ENCODE results near the gene KRTAP25-1. TPM values are rescaled to one million over a fixed set of nuclear protein-coding genes. Genes with fewer than 3 reads are reported as not detected.

KRTAP25-1 gene
- total and polyA plus RNA-seq, 2 of the 4 experiments (the other 2 are of a cell fraction): not detected

GRCh38 chr21:30269803-30270530 is 19.3 kb downstream of the KRTAP25-1 start:
- Histone ChIP-seq H3K4me3 (ENCODE audit: insufficient read depth, low read depth, low read length) (no peak overlapping the region), H3K56ac (ENCODE audit: extremely low read depth, insufficient read depth, low read length) (no peak overlapping the region), H3K9ac (ENCODE audit: low read depth, low read length) (no peak overlapping the region), H4K8ac (ENCODE audit: low read depth in 2 of 2, low read length in 2 of 2) (no peak overlapping the region), H3K4me1 (ENCODE audit: control insufficient read depth, insufficient read depth, low read length) (no peaks in the 10 kb centered on the region), H2AK5ac (ENCODE audit: low read depth, low read length) (no peak overlapping the region), H4K91ac (ENCODE audit: insufficient read depth, low read depth, low read length) (no peak overlapping the region), H3K79me1 (ENCODE audit: low read depth in 1 of 2, low read length in 2 of 2) (no peaks in the 10 kb centered on the region), H4K20me1 (ENCODE audit: insufficient read depth, low read length) (no peaks in the 10 kb centered on the region), H2BK5ac (ENCODE audit: low read depth, low read length, poor library complexity, severe bottlenecking) (no peak overlapping the region), H2BK15ac (ENCODE audit: low read depth, low read length) (no peak overlapping the region), H3K18ac (ENCODE audit: low read depth, low read length) (no peak overlapping the region), H3K23ac (ENCODE audit: low read depth, low read length) (no peak overlapping the region), H2AK9ac (replicated peaks; ENCODE audit: low read depth, low read length, poor library complexity) (no peak overlapping the region), H2AFZ (replicated peaks; ENCODE audit: low read length, poor library complexity) (no peak overlapping the region), H3K9me1 (ENCODE audit: insufficient read depth, low read length) (no peaks in the 10 kb centered on the region), H3K14ac (replicated peaks; ENCODE audit: low read depth, low read length) (no peak overlapping the region), H3K9me3 (ENCODE audit: control insufficient read depth, insufficient read depth, low read length) (peaks cover 14% of the 10 kb centered on the region), H3K4me2 (ENCODE audit: low read depth, low read length) (no peak overlapping the region), H4K5ac (ENCODE audit: low read depth, low read length) (no peak overlapping the region), H2BK20ac (ENCODE audit: low read depth, low read length) (no peak overlapping the region), H3K27ac (ENCODE audit: insufficient read depth, low read length) (no peak overlapping the region), H3K36me3 (ENCODE audit: control insufficient read depth, insufficient read depth, low read length) (no peaks in the 10 kb centered on the region), H3K27me3 (ENCODE audit: control insufficient read depth, insufficient read depth, low read length) (no peaks in the 10 kb centered on the region), H2BK120ac (ENCODE audit: low read depth, low read length) (no peak overlapping the region), H3K4ac (ENCODE audit: low read depth, low read length) (no peak overlapping the region)
- no CpG with 5 or more reads among the region's 3 CpGs for WGBS, 2 experiments (ENCODE audit: extremely low coverage in 2 of 2, insufficient read length in 1 of 2)
- in situ Hi-C loops (cut with MboI; ENCODE audit: low sequenced_read_pairs) (no loop called here), dilution Hi-C loops (cut with HindIII; ENCODE audit: low sequenced_read_pairs, unreplicated experiment) (no loop called here), intact Hi-C loops (cut with micrococcal nuclease) (no loop called here)
- TF ChIP-seq CHD1 (IDR thresholded peaks at IDR 0.05; ENCODE audit: low read depth, low read length) (no peak), BHLHE40 (IDR thresholded peaks at IDR 0.05; ENCODE audit: low read depth, low read length) (no peak), FOS (IDR thresholded peaks at IDR 0.05; ENCODE audit: low read depth, low read length) (no peak), MAZ (IDR thresholded peaks at IDR 0.05; ENCODE audit: borderline replicate concordance, low read depth, low read length) (no peak), RAD21 (IDR thresholded peaks at IDR 0.05; ENCODE audit: low read length) (no peak), MXI1 (IDR thresholded peaks at IDR 0.05; ENCODE audit: borderline replicate concordance, low read depth, low read length) (no peak), USF2 (IDR thresholded peaks at IDR 0.05; ENCODE audit: low read depth, low read length) (no peak), SMC3 (IDR thresholded peaks at IDR 0.05; ENCODE audit: low read depth, low read length) (no peak)
- no TSS peak for BruUV-seq (replicated peaks)
- DNase-seq (no peak), ATAC-seq (ENCODE audit: low read depth) (no peak)
- POLR2A ChIA-PET (ENCODE audit: unreplicated experiment): no interaction called here
- CTCF ChIA-PET: no interaction called here

Data from IMR-90 (cell line).